Trophoblast cell (in vitro differentiated cells and primary cell): ENCODE results near the gene MSH3.

Experiments
- DNase-seq, 2 donors: peaks; one replicate each; pipeline ENCODE4 v3.0.0-alpha.2; 2016
- H2AFZ ChIP-seq: 2 replicates; pipeline ENCODE4 v1.6.1; 2013; ENCODE audit warnings: low read length, moderate library complexity, mild to moderate bottlenecking; ENCODE audit not compliant: insufficient read depth, poor library complexity
- H2AK5ac ChIP-seq: 2 replicates; pipeline ENCODE4 v1.6.1; 2013; ENCODE audit warnings: mild to moderate bottlenecking, low read length
- H2BK120ac ChIP-seq: 2 replicates; pipeline ENCODE4 v1.6.1; 2013; ENCODE audit warnings: low read length, mild to moderate bottlenecking, moderate library complexity; ENCODE audit not compliant: insufficient read depth, poor library complexity
- H2BK12ac ChIP-seq: 2 replicates; pipeline ENCODE4 v1.6.1; 2013; ENCODE audit warnings: mild to moderate bottlenecking, low read length, moderate library complexity
- H2BK5ac ChIP-seq: 2 replicates; pipeline ENCODE4 v1.6.1; 2013; ENCODE audit warnings: low read length, low read depth, moderate library complexity, mild to moderate bottlenecking; ENCODE audit not compliant: poor library complexity
- H3K14ac ChIP-seq: 2 replicates; pipeline ENCODE4 v1.6.1; 2013; ENCODE audit warnings: mild to moderate bottlenecking, low read length
- H3K18ac ChIP-seq: 2 replicates; pipeline ENCODE4 v1.6.1; 2013; ENCODE audit warnings: mild to moderate bottlenecking, low read length
- H3K23ac ChIP-seq: 2 replicates; pipeline ENCODE4 v1.6.1; 2013; ENCODE audit warnings: low read length
- H3K27ac ChIP-seq: 2 replicates; pipeline ENCODE4 v1.5.1; 2013; ENCODE audit warnings: low read depth, mild to moderate bottlenecking, inconsistent platforms, low read length, moderate library complexity
- H3K27me3 ChIP-seq: 2 replicates; pipeline ENCODE4 v1.6.1; 2013; ENCODE audit warnings: inconsistent platforms, mild to moderate bottlenecking, low read length, moderate library complexity; ENCODE audit not compliant: insufficient read depth
- H3K36me3 ChIP-seq, 2 experiments: 1 replicate in 1 of 2; 2 replicates in 1 of 2; pipeline ENCODE4 v1.6.1; 2013; ENCODE audit warnings: low read length in 2 of 2, mild to moderate bottlenecking in 2 of 2, moderate library complexity in 1 of 2; ENCODE audit not compliant: insufficient read depth in 2 of 2, control insufficient read depth in 1 of 2
- H3K4ac ChIP-seq: 2 replicates; pipeline ENCODE4 v1.6.1; 2013; ENCODE audit warnings: low read depth, mild to moderate bottlenecking, low read length, moderate library complexity
- H3K4me1 ChIP-seq, 2 experiments: 1 replicate in 1 of 2; 2 replicates in 1 of 2; pipeline ENCODE4 v1.6.1; 2013; ENCODE audit warnings: low read length in 2 of 2, mild to moderate bottlenecking in 2 of 2, moderate library complexity in 1 of 2; ENCODE audit not compliant: insufficient read depth in 2 of 2, control insufficient read depth in 1 of 2
- H3K4me2 ChIP-seq: 2 replicates; pipeline ENCODE4 v1.6.1; 2013; ENCODE audit warnings: inconsistent platforms, mild to moderate bottlenecking, low read length, moderate library complexity
- H3K4me3 ChIP-seq: 2 replicates; pipeline ENCODE4 v1.5.1; 2013; ENCODE audit warnings: mild to moderate bottlenecking, low read depth, low read length, inconsistent platforms
- H3K79me1 ChIP-seq: one replicate; pipeline ENCODE4 v1.6.1; 2013; ENCODE audit warnings: low read length
- H3K79me2 ChIP-seq: 2 replicates; pipeline ENCODE4 v1.6.1; 2013; ENCODE audit warnings: low read length, mild to moderate bottlenecking; ENCODE audit not compliant: control insufficient read depth, insufficient read depth, poor library complexity
- H3K9ac ChIP-seq: 2 replicates; pipeline ENCODE4 v1.6.1; 2013; ENCODE audit warnings: mild to moderate bottlenecking, low read length
- H3K9me3 ChIP-seq: 2 replicates; pipeline ENCODE4 v1.6.1; 2013; ENCODE audit warnings: low read depth, mild to moderate bottlenecking, control low read depth, inconsistent platforms, low read length; ENCODE audit not compliant: insufficient read depth
- H4K12ac ChIP-seq: 2 replicates; pipeline ENCODE4 v1.6.1; 2013; ENCODE audit warnings: low read depth, mild to moderate bottlenecking, low read length, moderate library complexity
- H4K8ac ChIP-seq: 2 replicates; pipeline ENCODE4 v1.6.1; 2013; ENCODE audit warnings: low read depth, mild to moderate bottlenecking, low read length, moderate library complexity
- H4K91ac ChIP-seq: one replicate; pipeline ENCODE4 v1.6.1; 2013; ENCODE audit warnings: low read depth, mild to moderate bottlenecking, low read length, moderate library complexity
- WGBS: extraction: QIAGEN DNeasy Blood & Tissue Kit; methylation state at CpG from one replicate; pipeline ENCODE4 v1.1.7; 2013; ENCODE audit warnings: missing lambda C conversion rate; ENCODE audit not compliant: insufficient read length, insufficient coverage; ENCODE audit errors: extremely low coverage; 5-methylcytosine and 5-hydroxymethylcytosine counted together

Gene MSH3

GRCh38 chr5:80654054-80654390 lies 430 bp upstream of the MSH3 start:
- peak; percentile 7 to 42 for DNase-seq
- peak overlapping the region; percentile 81 for H3K4me2 ChIP-seq
- H2AFZ ChIP-seq: peak overlapping the region; percentile 63
- H3K4ac ChIP-seq: peak overlapping the region; percentile 97
- H3K23ac ChIP-seq: no peak overlapping the region
- WGBS: no CpG with 5 or more reads among the region's 24 CpGs
- peak overlapping the region; percentile 54 for H4K8ac ChIP-seq
- peaks cover 6 to 10% of the 10 kb centered on the region in 2 experiments for H3K4me1 ChIP-seq
- H3K36me3 ChIP-seq: peaks cover 5 to 10% of the 10 kb centered on the region in 2 experiments
- peak overlapping the region; percentile 95 for H3K18ac ChIP-seq
- no peak overlapping the region for H2BK12ac ChIP-seq
- peak overlapping the region; percentile 90 for H2BK120ac ChIP-seq
- H4K12ac ChIP-seq: peak overlapping the region; percentile 75
- H3K27ac ChIP-seq: peak overlapping the region; percentile 38
- peaks cover 9% of the 10 kb centered on the region for H3K79me1 ChIP-seq
- peak overlapping the region; percentile 62 for H4K91ac ChIP-seq
- peak overlapping the region; percentile 79 for H2AK5ac ChIP-seq
- peak overlapping the region; percentile 82 for H2BK5ac ChIP-seq
- peak overlapping the region; percentile 90 for H3K4me3 ChIP-seq
- H3K27me3 ChIP-seq: no peaks in the 10 kb centered on the region
- peaks cover 8% of the 10 kb centered on the region for H3K79me2 ChIP-seq
- peak overlapping the region; percentile 87 for H3K9ac ChIP-seq
- H3K14ac ChIP-seq: peak overlapping the region; percentile 87
- H3K9me3 ChIP-seq: no peaks in the 10 kb centered on the region

GRCh38 chr5:80655231-80655774 lies 851 bp downstream of the MSH3 start:
- Histone ChIP-seq H3K36me3 (peaks cover 5 to 10% of the 10 kb centered on the region in 2 experiments), H3K14ac (peak overlapping the region; percentile 37), H3K9me3 (no peaks in the 10 kb centered on the region), H2BK12ac (no peak overlapping the region), H4K91ac (no peak overlapping the region), H3K4me1 (peaks cover 6 to 10% of the 10 kb centered on the region in 2 experiments), H3K23ac (no peak overlapping the region), H3K27ac (peak overlapping the region; percentile 68), H4K8ac (peak overlapping the region; percentile 60), H3K79me2 (peaks cover 8% of the 10 kb centered on the region), H3K4me3 (peak overlapping the region; percentile 28), H3K79me1 (peaks cover 9% of the 10 kb centered on the region), H3K18ac (peak overlapping the region; percentile 18), H2AK5ac (peak overlapping the region; percentile 59), H2AFZ (no peak overlapping the region), H3K4ac (peak overlapping the region; percentile 78), H3K4me2 (peak overlapping the region; percentile 82), H2BK5ac (peak overlapping the region; percentile 56), H3K9ac (no peak overlapping the region), H4K12ac (peak overlapping the region; percentile 59), H3K27me3 (no peaks in the 10 kb centered on the region), H2BK120ac (no peak overlapping the region)
- DNase-seq: no peak
- WGBS: no CpG with 5 or more reads among the region's 7 CpGs

DNA sequence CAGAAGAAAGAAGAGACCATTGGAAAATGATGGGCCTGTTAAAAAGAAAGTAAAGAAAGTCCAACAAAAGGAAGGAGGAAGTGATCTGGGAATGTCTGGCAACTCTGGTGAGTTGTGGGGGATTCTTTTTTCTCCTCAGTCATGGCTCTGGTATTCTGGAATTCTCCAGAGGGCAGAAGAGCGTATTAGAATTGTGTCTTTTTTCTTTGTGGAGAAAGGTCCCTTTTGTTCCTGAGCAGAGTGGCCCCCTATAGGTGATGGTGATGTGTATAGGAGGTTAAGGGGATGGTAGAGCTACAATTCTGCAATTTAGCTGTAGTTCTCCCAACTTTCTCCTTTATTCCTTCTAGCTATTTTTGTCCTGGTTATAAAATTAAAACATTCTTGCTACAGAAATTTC lies 2.0 kb downstream of the MSH3 start:
- Histone ChIP-seq H3K23ac (no peak overlapping the region), H3K27ac (peak overlapping the region; percentile 75), H2AFZ (no peak overlapping the region), H4K91ac (no peak overlapping the region), H3K18ac (no peak overlapping the region), H4K12ac (no peak overlapping the region), H2BK5ac (no peak overlapping the region), H3K79me1 (peaks cover 9% of the 10 kb centered on the region), H2BK120ac (no peak overlapping the region), H4K8ac (no peak overlapping the region), H3K4ac (no peak overlapping the region), H3K4me2 (no peak overlapping the region), H3K9ac (no peak overlapping the region), H3K14ac (no peak overlapping the region), H3K4me1 (peaks cover 6 to 10% of the 10 kb centered on the region in 2 experiments), H3K36me3 (peaks cover 7 to 13% of the 10 kb centered on the region in 2 experiments), H3K9me3 (no peaks in the 10 kb centered on the region), H2BK12ac (no peak overlapping the region), H2AK5ac (no peak overlapping the region), H3K27me3 (no peaks in the 10 kb centered on the region), H3K4me3 (no peak overlapping the region), H3K79me2 (peaks cover 8% of the 10 kb centered on the region)
- DNase-seq: no peak
- no CpG with 5 or more reads among the region's 1 CpG for WGBS

- Histone ChIP-seq H3K9me3 (no peaks in the 10 kb centered on the region), H3K9ac (no peak overlapping the region), H3K18ac (no peak overlapping the region), H3K4me3 (no peak overlapping the region), H2BK5ac (no peak overlapping the region), H3K27me3 (no peaks in the 10 kb centered on the region), H3K36me3 (peaks cover 7 to 15% of the 10 kb centered on the region in 2 experiments), H2AFZ (no peak overlapping the region), H3K27ac (no peak overlapping the region), H3K4ac (no peak overlapping the region), H2AK5ac (no peak overlapping the region), H3K23ac (no peak overlapping the region), H2BK12ac (no peak overlapping the region), H2BK120ac (no peak overlapping the region), H3K4me2 (no peak overlapping the region), H4K12ac (no peak overlapping the region), H4K91ac (no peak overlapping the region), H4K8ac (no peak overlapping the region), H3K4me1 (peaks cover 4% of the 10 kb centered on the region in 2 experiments), H3K14ac (no peak overlapping the region), H3K79me1 (peaks cover 7% of the 10 kb centered on the region), H3K79me2 (peaks cover 6% of the 10 kb centered on the region)
- peak in 1 of 2 donors; percentile 9 for DNase-seq
- WGBS: no CpG with 5 or more reads among the region's 5 CpGs
Measured at GRCh38 chr5:80659106-80659505, 4.7 kb downstream of the MSH3 start.
